DMS79 treated with DMSO at 0.1 percent for 48 hours (cell line): ENCODE results near the gene UPK3BL2.
"Not testable (repeated sequence)": the region's sequence is repeated elsewhere in the genome, so short reads cannot be mapped to it uniquely, and the experiment has no call there.

Experiments used
- DNase-seq: peaks from one replicate; lab custom pipeline; 2025; lab: John Stamatoyannopoulos, UW

The UPK3BL2 gene

GRCh38 chr7:102543596-102543995 lies at the start of gene UPK3BL2:
Gene UPK3BL2, minus strand, starts transcription at chr7:102543696. Its CDS starts 60 bp downstream, at chr7:102543636.
- DNase-seq = not testable (repeated sequence)

- not testable (repeated sequence) for DNase-seq
Measured at GRCh38 chr7:102592477-102593019, 49.1 kb upstream of the UPK3BL2 start.

DNA sequence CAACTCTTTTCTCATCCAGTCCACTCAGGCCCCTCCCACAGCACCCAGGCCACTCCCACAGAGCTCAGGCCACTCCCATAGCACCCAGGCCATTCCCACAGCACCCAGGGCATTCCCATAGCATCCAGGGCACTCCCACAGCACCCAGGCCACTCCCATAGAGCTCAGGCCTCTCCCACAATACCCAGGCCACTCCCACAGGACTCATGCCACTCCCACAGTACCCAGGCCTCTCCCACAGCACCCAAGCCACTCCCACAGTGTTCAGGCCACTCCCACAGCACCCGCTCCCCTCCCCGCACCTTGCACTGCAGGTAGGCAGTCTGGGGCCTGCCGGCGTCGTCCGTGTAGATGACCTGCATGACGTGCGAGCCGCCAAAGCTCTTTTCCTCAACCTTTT lies 46.4 kb upstream of the UPK3BL2 start:
- DNase-seq = not testable (repeated sequence)

DNA sequence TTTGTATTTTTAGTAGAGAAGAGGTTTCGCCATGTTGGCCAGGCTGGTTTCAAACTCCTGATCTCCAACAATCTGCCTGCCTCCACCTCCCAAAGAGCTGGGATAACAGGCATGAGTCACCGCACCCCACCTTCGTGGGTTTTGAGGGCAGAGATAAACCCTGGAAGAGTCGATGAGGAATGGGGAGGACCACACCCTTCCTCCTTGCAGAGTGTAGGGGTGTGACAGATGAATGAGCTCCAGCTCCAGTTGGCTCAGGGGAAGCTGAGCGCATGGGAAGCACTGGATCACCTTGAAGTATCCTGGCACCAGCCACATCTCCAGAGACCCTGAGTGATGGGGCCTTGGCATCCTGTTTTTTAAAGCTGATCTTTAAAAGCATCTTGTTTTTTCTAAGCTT lies 40.0 kb upstream of the UPK3BL2 start:
- DNase-seq = not testable (repeated sequence)

- DNase-seq = not testable (repeated sequence)
Measured at GRCh38 chr7:102581722-102582121, 38.2 kb upstream of the UPK3BL2 start.

DNA sequence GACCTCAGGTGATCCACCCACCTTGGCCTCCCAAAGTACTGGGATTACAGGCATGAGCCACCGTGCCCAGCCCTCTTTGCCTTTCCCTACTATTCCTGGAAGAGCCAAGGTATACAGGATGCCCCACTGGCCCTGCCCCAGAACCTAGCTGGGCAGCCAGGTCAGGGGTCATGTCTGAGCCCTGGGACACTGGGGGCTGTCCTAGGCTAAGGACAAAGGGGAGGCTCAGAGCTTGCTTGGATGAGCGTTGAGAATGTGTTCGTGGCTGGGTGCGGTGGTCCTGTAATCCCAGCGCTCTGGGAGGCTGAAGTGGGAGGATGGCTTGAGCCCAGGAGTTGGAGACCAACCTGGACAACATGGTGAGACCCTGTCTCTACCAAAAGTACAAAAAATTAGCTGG lies 35.0 kb upstream of the UPK3BL2 start:
- not testable (repeated sequence) for DNase-seq

DNA sequence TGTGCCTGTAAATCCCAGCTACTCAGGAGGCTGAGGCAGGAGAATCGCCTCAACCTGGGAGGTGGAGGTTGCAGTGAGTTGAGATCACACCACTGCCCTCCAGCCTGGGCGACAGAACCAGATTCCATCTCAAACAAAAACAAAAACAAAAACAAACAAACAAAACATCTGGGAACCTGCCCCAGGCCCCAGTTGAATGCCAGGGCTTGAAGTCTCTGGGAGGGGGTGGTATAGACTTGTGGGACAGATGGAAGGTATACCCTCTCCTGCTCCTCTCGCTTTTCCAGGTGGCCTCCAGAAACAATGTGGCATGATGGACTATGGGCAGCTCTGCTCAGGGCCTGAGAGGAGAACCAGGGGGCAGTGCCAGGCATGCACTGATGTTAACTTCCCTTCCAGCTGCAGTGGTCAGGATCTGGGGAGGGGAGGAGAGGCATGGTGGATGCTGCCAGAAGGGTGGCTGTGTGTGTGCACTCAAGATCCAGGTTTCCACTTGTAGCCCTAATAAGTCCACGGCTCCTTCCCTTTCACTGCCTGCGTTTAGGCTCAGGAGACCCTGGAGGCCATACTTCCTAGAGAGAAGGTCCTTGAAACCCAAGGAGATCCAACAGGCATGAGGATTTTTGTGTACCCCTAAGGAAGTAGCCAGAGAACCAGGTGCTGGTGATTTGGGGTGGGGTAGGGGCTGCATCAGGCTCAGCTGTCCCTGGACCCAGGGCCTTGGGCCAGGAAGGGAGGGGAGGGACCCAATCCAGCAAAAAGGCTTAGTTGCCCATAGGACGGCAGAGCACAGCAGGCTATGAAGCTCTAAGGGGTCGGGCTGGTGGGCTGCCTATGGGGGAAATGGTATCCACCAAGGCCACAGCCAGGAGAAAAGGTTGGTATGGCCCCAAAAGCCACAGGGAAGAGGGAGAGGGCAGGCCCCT lies 34.1 kb upstream of the UPK3BL2 start:
- not testable (repeated sequence) for DNase-seq

- DNase-seq = not testable (repeated sequence)
Measured at GRCh38 chr7:102576363-102576762, 32.9 kb upstream of the UPK3BL2 start.

GRCh38 chr7:102574607-102575006 lies 31.1 kb upstream of the UPK3BL2 start:
- not testable (repeated sequence) for DNase-seq

GRCh38 chr7:102572261-102573239 lies 29.1 kb upstream of the UPK3BL2 start, which contains the start of gene POLR2J3:
Gene POLR2J3, minus strand, starts transcription at chr7:102572583. Its CDS starts 62 bp downstream, at chr7:102572521.
- DNase-seq = not testable (repeated sequence)

DNA sequence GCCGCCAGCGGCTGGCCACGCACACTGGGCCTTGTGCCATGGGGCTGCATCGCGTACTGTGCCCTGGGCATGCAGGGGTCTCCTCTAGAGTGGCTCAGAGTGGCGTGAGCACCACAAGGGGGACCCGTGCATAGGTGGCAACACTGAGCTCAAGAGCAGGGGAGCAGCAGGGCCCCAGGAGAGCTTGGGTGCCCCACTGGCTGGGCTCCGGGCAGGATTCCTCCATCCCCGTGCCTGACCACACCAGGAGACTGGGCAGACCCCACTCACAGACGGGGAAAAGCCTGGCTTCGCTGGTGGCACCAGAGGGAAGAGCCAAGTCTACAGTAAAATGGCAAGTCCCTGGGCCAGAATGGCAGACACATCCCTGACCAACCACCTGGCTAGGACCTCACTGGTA lies 25.1 kb upstream of the UPK3BL2 start:
- not testable (repeated sequence) for DNase-seq

- DNase-seq = not testable (repeated sequence)
Measured at GRCh38 chr7:102550808-102551422, 7.4 kb upstream of the UPK3BL2 start, which contains the start of gene SPDYE2. Gene SPDYE2, plus strand, starts transcription at chr7:102551226. Its CDS starts 2,030 bp downstream, at chr7:102553256.

- not testable (repeated sequence) for DNase-seq
Measured at GRCh38 chr7:102546353-102546752, 2.9 kb upstream of the UPK3BL2 start.

- not testable (repeated sequence) for DNase-seq
Measured at GRCh38 chr7:102545288-102545687, 1.8 kb upstream of the UPK3BL2 start.

- not testable (repeated sequence) for DNase-seq
Measured at GRCh38 chr7:102544372-102544771, 876 bp upstream of the UPK3BL2 start.

DNA sequence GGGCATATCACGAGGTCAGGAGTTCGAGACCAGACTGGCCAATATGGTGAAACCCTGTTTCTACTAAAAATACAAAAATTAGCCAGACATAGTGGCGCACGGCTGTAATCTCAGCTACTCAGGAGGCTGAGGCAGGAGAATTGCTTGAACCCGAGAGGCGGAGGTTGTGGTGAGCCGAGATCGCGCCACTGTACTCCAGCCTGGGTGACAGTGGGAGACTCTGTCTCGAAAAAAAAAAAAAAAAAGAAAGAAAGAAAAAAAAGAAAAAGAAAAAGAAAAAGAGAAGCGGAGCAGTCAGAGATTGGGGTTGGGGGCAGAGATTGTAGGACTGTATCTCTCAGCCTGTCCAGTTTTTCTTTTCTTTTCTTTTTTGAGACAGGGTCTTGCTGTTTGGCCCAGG lies 725 bp downstream of the UPK3BL2 start:
- DNase-seq = not testable (repeated sequence)

DNA sequence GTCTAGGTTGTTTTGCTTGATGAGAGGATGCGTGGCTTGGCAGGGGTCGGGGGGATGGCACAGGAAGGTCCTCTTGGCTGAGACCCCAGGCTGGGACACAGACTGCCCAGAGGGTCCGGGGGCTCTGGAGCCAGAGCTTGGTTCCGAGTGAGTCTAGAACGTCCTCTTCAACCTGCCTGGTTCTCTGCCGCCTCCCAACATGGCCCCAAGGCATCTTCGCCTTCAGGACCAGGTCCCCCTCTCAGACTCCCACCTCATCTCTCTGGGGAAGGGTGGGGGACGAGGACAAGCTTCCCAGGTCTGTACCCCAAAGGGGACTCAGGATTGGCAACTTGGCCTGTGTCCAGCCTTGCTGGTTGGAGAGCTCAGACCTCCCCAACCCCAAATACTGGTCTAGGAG lies 1.4 kb downstream of the UPK3BL2 start:
- DNase-seq = not testable (repeated sequence)

GRCh38 chr7:102540604-102541003 lies 2.9 kb downstream of the UPK3BL2 start:
- not testable (repeated sequence) for DNase-seq

DNA sequence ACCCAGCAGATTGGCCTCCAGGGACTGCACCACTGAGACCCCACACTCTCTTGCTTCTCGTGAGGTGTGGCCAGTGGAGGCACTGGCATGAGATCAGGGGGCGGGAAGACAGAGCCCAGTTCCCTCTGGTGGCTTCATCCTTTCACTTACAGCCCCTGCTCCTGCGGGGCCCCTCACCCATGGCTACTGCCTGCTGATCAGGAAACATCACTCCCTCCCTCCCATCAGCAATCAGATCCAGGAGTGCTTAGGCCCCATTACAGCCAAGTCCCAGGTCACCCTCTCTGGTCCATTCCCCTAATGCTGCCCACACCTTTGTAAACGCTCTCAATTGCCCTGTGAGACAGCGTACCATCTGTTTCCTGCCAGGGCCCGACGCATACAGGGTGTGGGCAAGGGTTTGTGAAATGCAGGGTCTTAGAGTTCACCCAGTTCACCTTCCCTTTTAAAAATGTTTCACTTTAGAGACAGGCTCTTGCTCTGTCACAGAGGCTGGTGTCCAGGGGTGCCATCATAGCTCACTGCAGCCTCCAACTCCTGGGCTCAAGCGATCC lies 8.4 kb downstream of the UPK3BL2 start:
- not testable (repeated sequence) for DNase-seq

- DNase-seq = not testable (repeated sequence)
Measured at GRCh38 chr7:102532127-102532526, 11.4 kb downstream of the UPK3BL2 start.

DNA sequence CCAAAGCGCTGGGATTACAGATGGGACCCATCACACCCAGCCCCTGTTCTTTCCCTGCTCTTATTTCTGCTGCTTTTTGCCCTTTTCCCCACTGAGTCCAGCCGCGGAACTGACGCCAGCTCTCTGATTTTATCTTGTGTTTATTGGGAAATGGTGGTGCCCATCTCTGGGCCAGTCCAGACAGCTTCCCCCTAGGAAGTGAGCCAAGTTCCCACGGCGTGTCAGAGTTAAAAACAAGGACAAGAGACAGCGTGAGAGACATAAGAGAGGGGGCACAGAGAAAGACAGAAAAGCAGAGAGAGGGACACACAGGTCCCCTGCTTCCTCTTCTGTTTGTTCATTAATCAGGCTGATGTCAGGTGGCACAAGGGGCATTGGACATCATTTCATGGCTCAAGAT lies 11.9 kb downstream of the UPK3BL2 start:
- not testable (repeated sequence) for DNase-seq
